Epithelial cell of esophagus (primary cell): ENCODE data around the gene ARAP1.

Experiments
- DNase-seq: peaks from one replicate; pipeline ENCODE4 v3.0.0; 2010; ENCODE audit warnings: low read depth
- H3K4me3 ChIP-seq: 2 replicates; pipeline ENCODE4 v1.5.1; 2011; ENCODE audit warnings: mild to moderate bottlenecking, low read length, control low read depth
- CTCF ChIP-seq: IDR thresholded peaks from 2 replicates; pipeline ENCODE4 v1.5.1; 2011; ENCODE audit warnings: low read depth, mild to moderate bottlenecking, low read length, control low read depth, inconsistent platforms; ENCODE audit not compliant: insufficient read depth; ENCODE audit errors: missing control alignments

Gene ARAP1

GRCh38 chr11:72742513-72743320, 9.5 kb downstream of the ARAP1 start:
- no peak for DNase-seq
- no peak for TF ChIP-seq CTCF
- no peak overlapping the region for H3K4me3 ChIP-seq

DNA sequence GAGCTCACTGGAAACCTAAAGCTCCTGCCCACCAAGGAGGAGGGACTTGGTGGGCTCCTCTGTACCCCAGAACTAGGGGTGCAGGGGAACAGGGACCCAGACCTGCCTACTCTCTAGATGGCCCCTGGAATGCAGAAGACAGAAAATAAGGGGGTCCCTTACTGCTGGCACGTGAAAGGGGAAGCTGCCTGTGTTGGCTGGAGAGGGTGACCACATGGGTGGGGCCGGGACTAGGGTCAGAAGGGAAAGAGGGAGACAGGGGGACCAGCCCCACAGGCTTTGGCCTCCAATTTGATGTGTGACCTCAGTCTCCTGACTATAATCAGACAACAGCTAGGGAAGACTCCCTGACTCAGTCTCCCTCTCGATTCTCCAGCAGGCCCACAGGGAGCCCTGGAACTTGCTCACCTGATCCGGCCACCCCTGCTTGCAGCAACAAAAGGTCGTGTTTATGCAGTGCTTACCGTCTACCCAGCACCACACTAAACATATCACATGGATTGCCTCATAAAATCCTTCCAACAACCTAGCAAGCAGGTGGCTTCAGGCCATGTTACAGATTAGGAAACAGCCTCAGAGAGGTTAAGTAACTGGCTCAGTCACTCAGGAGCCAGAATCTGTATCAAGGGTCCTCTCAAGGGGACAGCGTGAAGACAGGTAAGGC, 10.2 kb downstream of the ARAP1 start:
- H3K4me3 ChIP-seq = no peak overlapping the region
- peak; percentile 56 for DNase-seq
- no peak for TF ChIP-seq CTCF

- no peak for TF ChIP-seq CTCF
- H3K4me3 ChIP-seq = no peak overlapping the region
Measured at GRCh38 chr11:72741429-72741833, 10.8 kb downstream of the ARAP1 start.

GRCh38 chr11:72740562-72741428, 11.4 kb downstream of the ARAP1 start:
- H3K4me3 ChIP-seq = no peak overlapping the region
- DNase-seq = no peak
- TF ChIP-seq CTCF = no peak

More at GRCh38 chr11:72741429-72741833, 10.8 kb downstream of the ARAP1 start:
- DNase-seq = peak; percentile 40

DNA sequence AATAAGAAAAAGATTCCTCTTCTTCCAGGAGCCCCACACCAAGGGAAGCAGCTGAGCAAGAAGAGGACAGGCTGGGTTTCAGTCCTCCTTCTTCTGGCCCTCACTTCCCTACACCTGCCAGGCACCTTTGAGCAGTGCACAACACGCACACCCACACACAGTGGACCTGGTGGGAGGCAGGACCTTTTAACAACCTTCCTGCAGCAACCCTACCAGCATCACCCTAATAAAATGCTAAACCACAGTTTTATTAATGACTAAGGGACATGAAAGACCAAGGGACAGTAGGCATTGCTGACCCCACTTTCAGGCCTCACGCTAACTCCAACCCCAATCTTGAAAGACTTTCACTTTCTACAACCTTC, 12.2 kb downstream of the ARAP1 start:
- no peak for TF ChIP-seq CTCF
- no peak for DNase-seq
- no peak overlapping the region for H3K4me3 ChIP-seq

DNA sequence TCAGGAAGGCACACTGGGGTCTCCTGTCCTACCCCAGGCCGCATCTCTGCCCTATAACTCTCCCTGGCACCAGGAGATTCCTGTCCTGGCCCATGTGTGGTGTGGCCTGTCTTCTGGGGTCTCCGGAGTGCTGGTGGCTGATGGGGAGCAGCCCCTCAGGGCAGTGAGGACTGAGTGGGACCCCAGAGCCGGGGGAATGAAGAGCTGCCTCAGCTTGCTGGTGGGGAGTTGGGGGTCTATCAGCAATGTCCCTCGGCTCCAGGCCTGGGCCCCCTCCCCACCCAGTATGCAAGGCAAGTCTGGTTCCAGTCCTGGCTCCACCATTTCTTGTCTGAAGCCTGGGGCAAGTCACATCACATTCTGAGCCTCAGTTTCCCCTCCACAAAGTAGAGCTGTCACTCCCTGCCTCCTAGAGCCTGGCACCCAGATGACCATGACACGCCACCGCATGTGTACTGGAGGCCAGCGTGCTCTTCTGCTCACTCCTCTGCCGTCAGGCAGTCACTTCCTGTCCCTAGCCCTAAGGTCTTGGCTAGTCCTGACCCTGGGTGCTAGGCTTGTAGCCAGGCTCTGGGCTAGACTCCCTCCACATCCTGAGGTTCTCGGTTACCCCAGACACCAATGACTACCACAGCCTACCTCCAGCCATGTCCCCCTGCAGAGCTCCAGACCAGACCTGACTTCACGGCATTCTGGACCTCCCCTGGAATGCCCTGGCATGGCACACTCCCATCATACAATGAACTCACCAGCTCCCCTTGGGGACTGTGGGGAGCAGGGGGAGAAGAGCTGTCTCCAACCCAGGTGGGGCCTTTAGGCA, 12.8 kb downstream of the ARAP1 start:
- DNase-seq = no peak
- TF ChIP-seq CTCF = no peak
- H3K4me3 ChIP-seq = no peak overlapping the region
